ENCODE data around the gene RBL1.
"Not testable (repeated sequence)": the region's sequence is repeated elsewhere in the genome, so short reads cannot be mapped to it uniquely, and the experiment has no call there.

RBL1 gene

GRCh38 chr20:37095599-37096414 lies at the start of gene RBL1:
TSS of gene RBL1 (minus strand) at chr20:37095997. CDS start at chr20:37095928, 69 bp downstream.
- FAIRE-seq (no peak), DNase-seq (ENCODE audit: insufficient read length, low spot score) (peak; percentile 74)
- peak; percentile 62; the same call in 1 of the 2 replicates for TF ChIP-seq POLR2A (IDR thresholded peaks at IDR 0.05; ENCODE audit: low read depth, low read length)

- DNase-seq (ENCODE audit: insufficient read length, low spot score) = no peak
- no peak for TF ChIP-seq POLR2A (IDR thresholded peaks at IDR 0.05; ENCODE audit: low read depth, low read length)
- FAIRE-seq = no peak
Measured at GRCh38 chr20:37144856-37145404, 49.1 kb upstream of the RBL1 start.

- DNase-seq (ENCODE audit: insufficient read length, low spot score) (peak; percentile 28), FAIRE-seq (no peak)
- TF ChIP-seq POLR2A (IDR thresholded peaks at IDR 0.05; ENCODE audit: low read depth, low read length) = no peak
Measured at GRCh38 chr20:37142708-37143107, 46.9 kb upstream of the RBL1 start.

- FAIRE-seq = no peak
- DNase-seq (ENCODE audit: insufficient read length, low spot score) = no peak
- no peak for TF ChIP-seq POLR2A (IDR thresholded peaks at IDR 0.05; ENCODE audit: low read depth, low read length)
Measured at GRCh38 chr20:37137547-37137946, 41.8 kb upstream of the RBL1 start.

GRCh38 chr20:37133952-37134351 lies 38.2 kb upstream of the RBL1 start:
- no peak for DNase-seq (ENCODE audit: insufficient read length, low spot score)

GRCh38 chr20:37131486-37131885 lies 35.7 kb upstream of the RBL1 start:
- no peak for FAIRE-seq
- no peak for DNase-seq (ENCODE audit: insufficient read length, low spot score)
- no peak for TF ChIP-seq POLR2A (IDR thresholded peaks at IDR 0.05; ENCODE audit: low read depth, low read length)

More at GRCh38 chr20:37133952-37134351, 38.2 kb upstream of the RBL1 start:
- TF ChIP-seq POLR2A (IDR thresholded peaks at IDR 0.05; ENCODE audit: low read depth, low read length) = no peak
- no peak for FAIRE-seq

- TF ChIP-seq POLR2A (IDR thresholded peaks at IDR 0.05; ENCODE audit: low read depth, low read length) = no peak
- no peak for DNase-seq (ENCODE audit: insufficient read length, low spot score)
- FAIRE-seq = no peak
Measured at GRCh38 chr20:37128803-37129202, 33.0 kb upstream of the RBL1 start.

GRCh38 chr20:37126290-37126689 lies 30.5 kb upstream of the RBL1 start:
- not testable (repeated sequence) for DNase-seq (ENCODE audit: insufficient read length, low spot score); FAIRE-seq

GRCh38 chr20:37123441-37123840 lies 27.6 kb upstream of the RBL1 start:
- no peak for DNase-seq (ENCODE audit: insufficient read length, low spot score)
- TF ChIP-seq POLR2A (IDR thresholded peaks at IDR 0.05; ENCODE audit: low read depth, low read length) = no peak
- no peak for FAIRE-seq

- no peak for DNase-seq (ENCODE audit: insufficient read length, low spot score)
- no peak for TF ChIP-seq POLR2A (IDR thresholded peaks at IDR 0.05; ENCODE audit: low read depth, low read length)
- no peak for FAIRE-seq
Measured at GRCh38 chr20:37120497-37120896, 24.7 kb upstream of the RBL1 start.

GRCh38 chr20:37119356-37120036 lies 23.7 kb upstream of the RBL1 start:
- FAIRE-seq = no peak
- DNase-seq (ENCODE audit: insufficient read length, low spot score) = no peak
- TF ChIP-seq POLR2A (IDR thresholded peaks at IDR 0.05; ENCODE audit: low read depth, low read length) = no peak

GRCh38 chr20:37114012-37114411 lies 18.2 kb upstream of the RBL1 start:
- no peak for FAIRE-seq
- DNase-seq (ENCODE audit: insufficient read length, low spot score) = no peak
- TF ChIP-seq POLR2A (IDR thresholded peaks at IDR 0.05; ENCODE audit: low read depth, low read length) = no peak

GRCh38 chr20:37111926-37112455 lies 16.2 kb upstream of the RBL1 start:
- FAIRE-seq (no peak), DNase-seq (ENCODE audit: insufficient read length, low spot score) (no peak)
- TF ChIP-seq POLR2A (IDR thresholded peaks at IDR 0.05; ENCODE audit: low read depth, low read length) = no peak

GRCh38 chr20:37108676-37109075 lies 12.9 kb upstream of the RBL1 start:
- DNase-seq (ENCODE audit: insufficient read length, low spot score) (no peak), FAIRE-seq (no peak)
- TF ChIP-seq POLR2A (IDR thresholded peaks at IDR 0.05; ENCODE audit: low read depth, low read length) = no peak
